SK-N-SH (cell line): ENCODE results near the gene AP1M1.

Experiments
- CTCF ChIP-seq: fragments of 200-600 bp; sonication (generic); IDR thresholded peaks from 2 replicates; pipeline ENCODE4 v1.6.1; 2017; ENCODE audit warnings: antibody characterized with exemption, mild to moderate bottlenecking, moderate library complexity
- ELF1 ChIP-seq: IDR thresholded peaks from 2 replicates; pipeline ENCODE4 v1.4.0; 2012
- EP300 ChIP-seq, 2 experiments: IDR thresholded peaks; 2 replicates each; pipeline versions ENCODE4 v1.4.0 to v1.6.1; 2012; ENCODE audit warnings: borderline replicate concordance in 1 of 2, low read depth in 1 of 2, low read length in 1 of 2
- EZH2phosphoT487 ChIP-seq: fragments of 200-600 bp; sonication (generic); IDR thresholded peaks from 2 replicates; pipeline ENCODE4 v1.6.1; 2017; ENCODE audit warnings: low read depth, mixed run types, mild to moderate bottlenecking, antibody characterized with exemption, moderate library complexity, borderline replicate concordance
- FOSL2 ChIP-seq: IDR thresholded peaks from 2 replicates; pipeline ENCODE4 v1.4.0; 2012; ENCODE audit warnings: low read depth, mild to moderate bottlenecking, moderate library complexity, borderline replicate concordance
- NFIC ChIP-seq: IDR thresholded peaks from 2 replicates; pipeline ENCODE4 v1.4.0; 2012; ENCODE audit warnings: borderline replicate concordance
- POLR2AphosphoS5 ChIP-seq: IDR thresholded peaks from 2 replicates; pipeline ENCODE4 v1.6.1; 2012; ENCODE audit warnings: low read depth, low read length
- RCOR1 ChIP-seq: fragments of 150-350 bp; IDR thresholded peaks from 2 replicates; pipeline ENCODE4 v1.6.1; 2017; ENCODE audit warnings: antibody characterized with exemption, low read length
- RFX5 ChIP-seq: IDR thresholded peaks from 2 replicates; pipeline ENCODE4 v1.6.1; 2012; ENCODE audit warnings: mild to moderate bottlenecking, improper control_type of control experiment, low read length
- RXRA ChIP-seq: IDR thresholded peaks from 2 replicates; pipeline ENCODE4 v1.4.0; 2012; ENCODE audit warnings: low read depth, mild to moderate bottlenecking, borderline replicate concordance
- SIN3A ChIP-seq: IDR thresholded peaks from 2 replicates; pipeline ENCODE4 v1.6.1; 2012; ENCODE audit warnings: low read depth, mild to moderate bottlenecking, low read length, moderate library complexity, borderline replicate concordance
- TAF1 ChIP-seq: IDR thresholded peaks from 2 replicates; pipeline ENCODE4 v1.6.1; 2012; ENCODE audit warnings: low read depth, mild to moderate bottlenecking, low read length, moderate library complexity, borderline replicate concordance
- TF ChIP-seq, protein P1 (sequence below): IDR thresholded peaks from 2 replicates; pipeline ENCODE4 v1.4.0; 2012; ENCODE audit warnings: low read depth

DNA sequence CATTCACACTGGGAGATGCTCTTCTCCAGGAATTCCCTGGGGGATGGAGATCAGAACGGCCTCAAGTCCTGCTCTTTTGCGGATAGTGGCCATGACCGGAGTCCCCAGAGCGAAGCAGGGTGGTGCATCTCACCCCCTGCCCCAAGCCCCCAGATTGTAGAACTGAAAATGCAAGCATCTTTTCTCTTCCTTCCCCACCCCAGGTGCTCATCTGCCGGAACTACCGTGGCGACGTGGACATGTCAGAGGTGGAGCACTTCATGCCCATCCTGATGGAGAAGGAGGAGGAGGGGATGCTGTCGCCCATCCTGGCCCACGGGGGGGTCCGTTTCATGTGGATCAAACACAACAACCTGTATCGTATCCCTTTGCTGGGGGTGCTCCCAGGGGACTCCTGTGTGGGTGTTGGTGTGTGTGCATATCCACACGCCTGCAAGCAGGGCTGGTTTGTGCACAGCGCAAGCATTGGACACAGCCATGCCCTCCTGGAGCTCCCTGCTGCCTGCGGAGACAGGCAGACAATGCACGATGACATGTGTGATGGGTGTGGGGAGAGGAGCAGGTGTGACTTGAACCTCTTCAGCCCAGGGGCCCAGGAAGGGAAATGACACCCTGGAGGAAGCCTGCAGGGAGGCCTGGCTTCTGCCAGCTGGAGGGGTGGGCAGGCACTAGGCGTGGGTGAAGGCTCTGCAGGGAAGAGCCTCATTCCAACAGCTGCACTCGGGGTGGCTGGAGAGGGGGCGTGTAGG is 5.7 kb downstream of the AP1M1 start:
- TF ChIP-seq FOSL2: no peak
- no peak for TF ChIP-seq SIN3A
- no peak for TF ChIP-seq RCOR1
- TF ChIP-seq CTCF: no peak
- TF ChIP-seq POLR2AphosphoS5: no peak
- TF ChIP-seq TAF1: no peak
- no peak for TF ChIP-seq EZH2phosphoT487
- no peak for TF ChIP-seq RFX5
- no peak for TF ChIP-seq NFIC
- no peak for TF ChIP-seq EP300 (IDR thresholded peaks at IDR 0.05; ENCODE audit: borderline replicate concordance in 1 of 2, low read depth in 1 of 2, low read length in 1 of 2)
- TF ChIP-seq, protein P1, sequence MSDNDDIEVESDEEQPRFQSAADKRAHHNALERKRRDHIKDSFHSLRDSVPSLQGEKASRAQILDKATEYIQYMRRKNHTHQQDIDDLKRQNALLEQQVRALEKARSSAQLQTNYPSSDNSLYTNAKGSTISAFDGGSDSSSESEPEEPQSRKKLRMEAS: no peak
- no peak for TF ChIP-seq ELF1
- TF ChIP-seq RXRA: no peak
